Fibroblast of lung (primary cell): ENCODE results near the gene TNNI3K. TPM values are rescaled to one million over a fixed set of nuclear protein-coding genes. Genes with fewer than 3 reads are reported as not detected.
A peak's percentile ranks its signal among the peaks of the same experiment; 100 is the strongest.

Experiments used
- DNase-seq, 2 donors: peaks; one replicate each; pipeline versions ENCODE4 v3.0.0 to v3.0.0-alpha.2; 2010; ENCODE audit warnings: low read depth in 2 of 2
- H2AFZ ChIP-seq: 2 replicates; pipeline ENCODE4 v1.5.1; 2012; ENCODE audit warnings: low read length, control low read depth, inconsistent platforms
- H3K27ac ChIP-seq: 2 replicates; pipeline ENCODE4 v1.5.1; 2011; ENCODE audit warnings: low read length, control low read depth; ENCODE audit not compliant: insufficient read depth
- H3K27me3 ChIP-seq: 2 replicates; pipeline ENCODE4 v1.5.1; 2011; ENCODE audit warnings: mild to moderate bottlenecking, low read length; ENCODE audit not compliant: control insufficient read depth, insufficient read depth
- H3K36me3 ChIP-seq: 2 replicates; pipeline ENCODE4 v1.5.1; 2011; ENCODE audit warnings: low read length; ENCODE audit not compliant: control insufficient read depth, insufficient read depth
- H3K4me1 ChIP-seq: 2 replicates; pipeline ENCODE4 v1.5.1; 2011; ENCODE audit warnings: low read length; ENCODE audit not compliant: control insufficient read depth, insufficient read depth; ENCODE audit errors: extremely low read depth
- H3K4me2 ChIP-seq: 2 replicates; pipeline ENCODE4 v1.5.1; 2011; ENCODE audit warnings: low read length, control low read depth; ENCODE audit not compliant: insufficient read depth; ENCODE audit errors: extremely low read depth
- H3K4me3 ChIP-seq, 4 experiments: fragments of 200-600 bp in 1 of 4; sonication (generic) in 1 of 4; replicated peaks in 1 of 4; 2 replicates each; pipeline ENCODE4 v1.5.1; 2011 to 2016; ENCODE audit warnings: low read length in 4 of 4, low read depth in 3 of 4, mild to moderate bottlenecking in 3 of 4, control low read depth in 2 of 4, inconsistent platforms in 1 of 4, mixed read lengths in 1 of 4; ENCODE audit not compliant: insufficient read depth in 1 of 4; ENCODE audit errors: control extremely low read depth in 1 of 4
- H3K79me2 ChIP-seq: 2 replicates; pipeline ENCODE4 v1.5.1; 2012; ENCODE audit warnings: mild to moderate bottlenecking, low read length, inconsistent platforms; ENCODE audit not compliant: control insufficient read depth, insufficient read depth
- H3K9ac ChIP-seq: 2 replicates; pipeline ENCODE4 v1.5.1; 2011; ENCODE audit warnings: mild to moderate bottlenecking, low read length, control low read depth; ENCODE audit not compliant: insufficient read depth
- H3K9me3 ChIP-seq: 2 replicates; pipeline ENCODE4 v1.5.1; 2012; ENCODE audit warnings: low read depth, low read length; ENCODE audit not compliant: control insufficient read depth, insufficient read depth
- H4K20me1 ChIP-seq: 2 replicates; pipeline ENCODE4 v1.5.1; 2011; ENCODE audit warnings: low read length; ENCODE audit not compliant: control insufficient read depth, insufficient read depth; ENCODE audit errors: extremely low read depth
- CTCF ChIP-seq, 2 donors: IDR thresholded peaks in 1 of 2; conservative IDR thresholded peaks in 1 of 2; 1 replicate in 1 of 2; 2 replicates in 1 of 2; pipeline ENCODE4 v1.5.1; 2011 to 2012; ENCODE audit warnings: low read length in 2 of 2, control low read depth in 1 of 2, inconsistent platforms in 1 of 2, low read depth in 1 of 2, mild to moderate bottlenecking in 1 of 2
- EZH2 ChIP-seq: IDR thresholded peaks from 2 replicates; pipeline ENCODE4 v1.5.1; 2012; ENCODE audit warnings: low read length, control low read depth, mild to moderate bottlenecking; ENCODE audit errors: missing control alignments
- polyA plus RNA-seq, 2 donors: library from polyadenylated mRNA; depleted of rRNA in 1 of 2; stranded (reverse) in 1 of 2; unstranded in 1 of 2; fragments of >200 nt; gene quantifications; 2 replicates each; pipeline ENCODE4 v1.2.1, GENCODE V29; 2011 to 2012; ENCODE audit warnings: missing spikeins in 1 of 2
- total RNA-seq: library from RNA; depleted of rRNA; stranded (reverse); fragments of >200 nt; gene quantifications from 2 replicates; pipeline ENCODE4 v1.2.1, GENCODE V29; 2014

TNNI3K gene
- total and polyA plus RNA-seq, 2 donors (not counting 1 experiment from before 2014, with no cell fraction given), result 0.66 to 0.91 TPM

- Histone ChIP-seq H3K4me3 (no peak overlapping the region), H3K79me2 (no peaks in the 10 kb centered on the region), H3K4me1 (no peaks in the 10 kb centered on the region), H2AFZ (no peak overlapping the region), H3K9ac (no peak overlapping the region), H3K36me3 (no peaks in the 10 kb centered on the region), H3K27ac (no peak overlapping the region), H3K4me2 (no peak overlapping the region), H4K20me1 (no peaks in the 10 kb centered on the region), H3K9me3 (no peaks in the 10 kb centered on the region), H3K27me3 (no peaks in the 10 kb centered on the region)
- TF ChIP-seq EZH2 (no peak), CTCF (conservative IDR thresholded peaks at IDR 0.05 in 1 of 2, IDR thresholded peaks at IDR 0.05 in 1 of 2; ENCODE audit: low read depth in 1 of 2, low read length in 2 of 2) (no peak)
- DNase-seq, result peak in 1 of 2 donors; percentile 15
Measured at GRCh38 chr1:74474585-74474984, 239.4 kb downstream of the TNNI3K start.

GRCh38 chr1:74478979-74479378 lies 243.8 kb downstream of the TNNI3K start:
- no peak for TF ChIP-seq EZH2
- TF ChIP-seq CTCF (conservative IDR thresholded peaks at IDR 0.05 in 1 of 2, IDR thresholded peaks at IDR 0.05 in 1 of 2; ENCODE audit: low read depth in 1 of 2, low read length in 2 of 2), result no peak
- Histone ChIP-seq H3K9me3 (no peaks in the 10 kb centered on the region), H3K9ac (no peak overlapping the region), H2AFZ (no peak overlapping the region), H3K27me3 (no peaks in the 10 kb centered on the region), H4K20me1 (no peaks in the 10 kb centered on the region), H3K4me2 (no peak overlapping the region), H3K4me3 (no peak overlapping the region), H3K79me2 (no peaks in the 10 kb centered on the region), H3K36me3 (no peaks in the 10 kb centered on the region), H3K27ac (no peak overlapping the region), H3K4me1 (no peaks in the 10 kb centered on the region)
- no peak for DNase-seq

GRCh38 chr1:74480068-74480467 lies 244.9 kb downstream of the TNNI3K start:
- Histone ChIP-seq H3K4me2 (no peak overlapping the region), H2AFZ (no peak overlapping the region), H3K27me3 (no peaks in the 10 kb centered on the region), H3K36me3 (no peaks in the 10 kb centered on the region), H3K27ac (no peak overlapping the region), H3K9ac (no peak overlapping the region), H3K79me2 (no peaks in the 10 kb centered on the region), H4K20me1 (no peaks in the 10 kb centered on the region), H3K9me3 (no peaks in the 10 kb centered on the region), H3K4me3 (no peak overlapping the region), H3K4me1 (no peaks in the 10 kb centered on the region)
- no peak for DNase-seq
- TF ChIP-seq EZH2, result no peak
- no peak for TF ChIP-seq CTCF (conservative IDR thresholded peaks at IDR 0.05 in 1 of 2, IDR thresholded peaks at IDR 0.05 in 1 of 2; ENCODE audit: low read depth in 1 of 2, low read length in 2 of 2)
